AG08395 (cell line): ENCODE results near the gene MEI1.

Experiments
- DNase-seq: peaks from one replicate; pipeline ENCODE4 v3.0.0; 2012; ENCODE audit warnings: mixed read lengths, low spot score

Gene MEI1

GRCh38 chr22:41746567-41747400 lies 47.5 kb downstream of the MEI1 start:
- DNase-seq: peak; percentile 90

- DNase-seq: no peak
Observed at GRCh38 chr22:41752011-41752970, 53.0 kb downstream of the MEI1 start.

- no peak for DNase-seq
Observed at GRCh38 chr22:41753984-41754383, 54.7 kb downstream of the MEI1 start.

- no peak for DNase-seq
Observed at GRCh38 chr22:41757502-41757901, 58.2 kb downstream of the MEI1 start.

GRCh38 chr22:41758231-41758630 lies 58.9 kb downstream of the MEI1 start:
- no peak for DNase-seq

- DNase-seq: no peak
Observed at GRCh38 chr22:41762980-41763779, 63.9 kb downstream of the MEI1 start.

GRCh38 chr22:41766476-41766875 lies 67.2 kb downstream of the MEI1 start:
- no peak for DNase-seq

- DNase-seq: no peak
Observed at GRCh38 chr22:41768430-41768829, 69.1 kb downstream of the MEI1 start.

- peak; percentile 47 for DNase-seq
Observed at GRCh38 chr22:41770715-41771468, 71.6 kb downstream of the MEI1 start.

GRCh38 chr22:41772198-41772597 lies 72.9 kb downstream of the MEI1 start:
- DNase-seq: no peak

GRCh38 chr22:41772645-41773044 lies 73.3 kb downstream of the MEI1 start:
- no peak for DNase-seq

GRCh38 chr22:41775338-41775737 lies 76.0 kb downstream of the MEI1 start:
- no peak for DNase-seq

GRCh38 chr22:41775976-41776375 lies 76.7 kb downstream of the MEI1 start:
- DNase-seq: no peak

GRCh38 chr22:41776381-41776780 lies 77.1 kb downstream of the MEI1 start:
- DNase-seq: no peak

- DNase-seq: no peak
Observed at GRCh38 chr22:41777749-41778425, 78.6 kb downstream of the MEI1 start.

GRCh38 chr22:41779929-41780505 lies 80.7 kb downstream of the MEI1 start:
- no peak for DNase-seq

- DNase-seq: peak; percentile 24
Observed at GRCh38 chr22:41780746-41781505, 81.6 kb downstream of the MEI1 start.

GRCh38 chr22:41781507-41781906 lies 82.2 kb downstream of the MEI1 start:
- DNase-seq: no peak

- DNase-seq: no peak
Observed at GRCh38 chr22:41782316-41782715, 83.0 kb downstream of the MEI1 start.

GRCh38 chr22:41782751-41783150 lies 83.4 kb downstream of the MEI1 start:
- no peak for DNase-seq
